ENCODE data around the gene SKP1. TPM values are rescaled to one million over a fixed set of nuclear protein-coding genes. Genes with fewer than 3 reads are reported as not detected.

SKP1 gene
- total and polyA plus RNA-seq, 9 of the 15 experiments (the other 6 are each of a cell fraction or from before 2014, with no cell fraction given): 301 to 2,109 (median 639) TPM

DNA sequence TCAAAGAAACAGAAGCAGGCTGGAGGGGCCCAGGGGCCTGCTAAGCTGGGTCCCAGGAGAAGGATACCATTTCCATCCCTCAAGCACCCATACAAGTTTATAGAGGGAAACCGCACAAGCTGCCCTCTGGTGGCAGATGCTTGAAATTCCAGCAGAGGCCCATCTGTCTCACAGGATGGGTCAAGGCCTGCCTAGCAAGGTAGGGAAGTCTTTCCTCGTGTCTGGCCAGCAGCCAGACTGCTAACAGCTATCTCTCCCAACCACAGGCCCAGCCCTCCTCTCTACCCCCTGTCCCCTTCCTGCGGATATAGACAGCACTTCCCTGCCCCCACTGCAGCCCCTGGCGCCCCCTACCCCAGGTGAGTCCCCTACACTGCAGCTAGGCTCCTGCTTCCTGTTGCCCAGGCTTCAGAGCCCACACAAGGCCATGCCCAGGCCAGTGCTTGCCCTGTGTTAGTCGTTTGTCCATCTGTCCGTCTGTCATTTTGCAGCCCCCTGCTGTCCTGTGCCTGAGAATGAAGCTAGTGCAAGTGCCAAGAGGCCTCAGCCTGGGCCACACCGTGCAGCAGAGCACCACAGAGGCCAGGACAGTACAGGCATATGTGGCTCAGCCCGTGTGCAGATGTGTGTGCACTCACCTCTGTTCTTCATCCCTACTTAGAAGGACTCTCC is 36.1 kb downstream of the SKP1 start (continued):
- TF ChIP-seq PURB (CRISPR knock-in tag; IDR thresholded peaks at IDR 0.05; ENCODE audit: low read depth): no peak
- TF ChIP-seq HNRNPUL1 (IDR thresholded peaks at IDR 0.05; ENCODE audit: low read length): no peak
- TF ChIP-seq MXI1 (IDR thresholded peaks at IDR 0.05; ENCODE audit: low read depth, low read length): no peak
- no peak for TF ChIP-seq SIRT6 (IDR thresholded peaks at IDR 0.05; ENCODE audit: low read depth, low read length)
- 0 out of 2 replicates have a peak, but pooled peaks have one; percentile 39 for TF ChIP-seq XRCC5 (IDR thresholded peaks at IDR 0.05; ENCODE audit: low read depth, low read length)
- no peak for TF ChIP-seq FUS (optimal IDR thresholded peaks at IDR 0.05; ENCODE audit: low read depth, low read length)
- TF ChIP-seq, protein P1, sequence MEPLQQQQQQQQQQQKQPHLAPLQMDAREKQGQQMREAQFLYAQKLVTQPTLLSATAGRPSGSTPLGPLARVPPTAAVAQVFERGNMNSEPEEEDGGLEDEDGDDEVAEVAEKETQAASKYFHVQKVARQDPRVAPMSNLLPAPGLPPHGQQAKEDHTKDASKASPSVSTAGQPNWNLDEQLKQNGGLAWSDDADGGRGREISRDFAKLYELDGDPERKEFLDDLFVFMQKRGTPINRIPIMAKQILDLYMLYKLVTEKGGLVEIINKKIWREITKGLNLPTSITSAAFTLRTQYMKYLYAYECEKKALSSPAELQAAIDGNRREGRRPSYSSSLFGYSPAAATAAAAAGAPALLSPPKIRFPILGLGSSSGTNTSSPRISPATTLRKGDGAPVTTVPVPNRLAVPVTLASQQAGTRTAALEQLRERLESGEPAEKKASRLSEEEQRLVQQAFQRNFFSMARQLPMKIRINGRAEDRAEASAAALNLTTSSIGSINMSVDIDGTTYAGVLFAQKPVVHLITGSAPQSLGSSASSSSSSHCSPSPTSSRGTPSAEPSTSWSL (CRISPR knock-in tag; IDR thresholded peaks at IDR 0.05; ENCODE audit: borderline replicate concordance): no peak
- TF ChIP-seq MIER1 (IDR thresholded peaks at IDR 0.05; ENCODE audit: low read depth): no peak
- TF ChIP-seq, protein P2, sequence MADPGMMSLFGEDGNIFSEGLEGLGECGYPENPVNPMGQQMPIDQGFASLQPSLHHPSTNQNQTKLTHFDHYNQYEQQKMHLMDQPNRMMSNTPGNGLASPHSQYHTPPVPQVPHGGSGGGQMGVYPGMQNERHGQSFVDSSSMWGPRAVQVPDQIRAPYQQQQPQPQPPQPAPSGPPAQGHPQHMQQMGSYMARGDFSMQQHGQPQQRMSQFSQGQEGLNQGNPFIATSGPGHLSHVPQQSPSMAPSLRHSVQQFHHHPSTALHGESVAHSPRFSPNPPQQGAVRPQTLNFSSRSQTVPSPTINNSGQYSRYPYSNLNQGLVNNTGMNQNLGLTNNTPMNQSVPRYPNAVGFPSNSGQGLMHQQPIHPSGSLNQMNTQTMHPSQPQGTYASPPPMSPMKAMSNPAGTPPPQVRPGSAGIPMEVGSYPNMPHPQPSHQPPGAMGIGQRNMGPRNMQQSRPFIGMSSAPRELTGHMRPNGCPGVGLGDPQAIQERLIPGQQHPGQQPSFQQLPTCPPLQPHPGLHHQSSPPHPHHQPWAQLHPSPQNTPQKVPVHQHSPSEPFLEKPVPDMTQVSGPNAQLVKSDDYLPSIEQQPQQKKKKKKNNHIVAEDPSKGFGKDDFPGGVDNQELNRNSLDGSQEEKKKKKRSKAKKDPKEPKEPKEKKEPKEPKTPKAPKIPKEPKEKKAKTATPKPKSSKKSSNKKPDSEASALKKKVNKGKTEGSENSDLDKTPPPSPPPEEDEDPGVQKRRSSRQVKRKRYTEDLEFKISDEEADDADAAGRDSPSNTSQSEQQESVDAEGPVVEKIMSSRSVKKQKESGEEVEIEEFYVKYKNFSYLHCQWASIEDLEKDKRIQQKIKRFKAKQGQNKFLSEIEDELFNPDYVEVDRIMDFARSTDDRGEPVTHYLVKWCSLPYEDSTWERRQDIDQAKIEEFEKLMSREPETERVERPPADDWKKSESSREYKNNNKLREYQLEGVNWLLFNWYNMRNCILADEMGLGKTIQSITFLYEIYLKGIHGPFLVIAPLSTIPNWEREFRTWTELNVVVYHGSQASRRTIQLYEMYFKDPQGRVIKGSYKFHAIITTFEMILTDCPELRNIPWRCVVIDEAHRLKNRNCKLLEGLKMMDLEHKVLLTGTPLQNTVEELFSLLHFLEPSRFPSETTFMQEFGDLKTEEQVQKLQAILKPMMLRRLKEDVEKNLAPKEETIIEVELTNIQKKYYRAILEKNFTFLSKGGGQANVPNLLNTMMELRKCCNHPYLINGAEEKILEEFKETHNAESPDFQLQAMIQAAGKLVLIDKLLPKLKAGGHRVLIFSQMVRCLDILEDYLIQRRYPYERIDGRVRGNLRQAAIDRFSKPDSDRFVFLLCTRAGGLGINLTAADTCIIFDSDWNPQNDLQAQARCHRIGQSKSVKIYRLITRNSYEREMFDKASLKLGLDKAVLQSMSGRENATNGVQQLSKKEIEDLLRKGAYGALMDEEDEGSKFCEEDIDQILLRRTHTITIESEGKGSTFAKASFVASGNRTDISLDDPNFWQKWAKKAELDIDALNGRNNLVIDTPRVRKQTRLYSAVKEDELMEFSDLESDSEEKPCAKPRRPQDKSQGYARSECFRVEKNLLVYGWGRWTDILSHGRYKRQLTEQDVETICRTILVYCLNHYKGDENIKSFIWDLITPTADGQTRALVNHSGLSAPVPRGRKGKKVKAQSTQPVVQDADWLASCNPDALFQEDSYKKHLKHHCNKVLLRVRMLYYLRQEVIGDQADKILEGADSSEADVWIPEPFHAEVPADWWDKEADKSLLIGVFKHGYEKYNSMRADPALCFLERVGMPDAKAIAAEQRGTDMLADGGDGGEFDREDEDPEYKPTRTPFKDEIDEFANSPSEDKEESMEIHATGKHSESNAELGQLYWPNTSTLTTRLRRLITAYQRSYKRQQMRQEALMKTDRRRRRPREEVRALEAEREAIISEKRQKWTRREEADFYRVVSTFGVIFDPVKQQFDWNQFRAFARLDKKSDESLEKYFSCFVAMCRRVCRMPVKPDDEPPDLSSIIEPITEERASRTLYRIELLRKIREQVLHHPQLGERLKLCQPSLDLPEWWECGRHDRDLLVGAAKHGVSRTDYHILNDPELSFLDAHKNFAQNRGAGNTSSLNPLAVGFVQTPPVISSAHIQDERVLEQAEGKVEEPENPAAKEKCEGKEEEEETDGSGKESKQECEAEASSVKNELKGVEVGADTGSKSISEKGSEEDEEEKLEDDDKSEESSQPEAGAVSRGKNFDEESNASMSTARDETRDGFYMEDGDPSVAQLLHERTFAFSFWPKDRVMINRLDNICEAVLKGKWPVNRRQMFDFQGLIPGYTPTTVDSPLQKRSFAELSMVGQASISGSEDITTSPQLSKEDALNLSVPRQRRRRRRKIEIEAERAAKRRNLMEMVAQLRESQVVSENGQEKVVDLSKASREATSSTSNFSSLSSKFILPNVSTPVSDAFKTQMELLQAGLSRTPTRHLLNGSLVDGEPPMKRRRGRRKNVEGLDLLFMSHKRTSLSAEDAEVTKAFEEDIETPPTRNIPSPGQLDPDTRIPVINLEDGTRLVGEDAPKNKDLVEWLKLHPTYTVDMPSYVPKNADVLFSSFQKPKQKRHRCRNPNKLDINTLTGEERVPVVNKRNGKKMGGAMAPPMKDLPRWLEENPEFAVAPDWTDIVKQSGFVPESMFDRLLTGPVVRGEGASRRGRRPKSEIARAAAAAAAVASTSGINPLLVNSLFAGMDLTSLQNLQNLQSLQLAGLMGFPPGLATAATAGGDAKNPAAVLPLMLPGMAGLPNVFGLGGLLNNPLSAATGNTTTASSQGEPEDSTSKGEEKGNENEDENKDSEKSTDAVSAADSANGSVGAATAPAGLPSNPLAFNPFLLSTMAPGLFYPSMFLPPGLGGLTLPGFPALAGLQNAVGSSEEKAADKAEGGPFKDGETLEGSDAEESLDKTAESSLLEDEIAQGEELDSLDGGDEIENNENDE (IDR thresholded peaks at IDR 0.05; ENCODE audit: low read depth, low read length): no peak
- no peak for TF ChIP-seq WHSC1 (IDR thresholded peaks at IDR 0.05; ENCODE audit: low read length)
- TF ChIP-seq, protein P3, sequence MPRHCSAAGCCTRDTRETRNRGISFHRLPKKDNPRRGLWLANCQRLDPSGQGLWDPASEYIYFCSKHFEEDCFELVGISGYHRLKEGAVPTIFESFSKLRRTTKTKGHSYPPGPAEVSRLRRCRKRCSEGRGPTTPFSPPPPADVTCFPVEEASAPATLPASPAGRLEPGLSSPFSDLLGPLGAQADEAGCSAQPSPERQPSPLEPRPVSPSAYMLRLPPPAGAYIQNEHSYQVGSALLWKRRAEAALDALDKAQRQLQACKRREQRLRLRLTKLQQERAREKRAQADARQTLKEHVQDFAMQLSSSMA (CRISPR knock-in tag; IDR thresholded peaks at IDR 0.05): no peak
- TF ChIP-seq MYC (IDR thresholded peaks at IDR 0.05; ENCODE audit: low read depth, low read length): peak; percentile 87
- no peak for TF ChIP-seq MYC (CRISPR knock-in tag; IDR thresholded peaks at IDR 0.05; ENCODE audit: borderline replicate concordance, low read depth)
- TF ChIP-seq LARP7 (IDR thresholded peaks at IDR 0.05): no peak
- TF ChIP-seq ZFPM2 (CRISPR knock-in tag; IDR thresholded peaks at IDR 0.05): no peak

Data from K562 (cell line).